ENCODE results near the gene AUH.

AUH gene

DNA sequence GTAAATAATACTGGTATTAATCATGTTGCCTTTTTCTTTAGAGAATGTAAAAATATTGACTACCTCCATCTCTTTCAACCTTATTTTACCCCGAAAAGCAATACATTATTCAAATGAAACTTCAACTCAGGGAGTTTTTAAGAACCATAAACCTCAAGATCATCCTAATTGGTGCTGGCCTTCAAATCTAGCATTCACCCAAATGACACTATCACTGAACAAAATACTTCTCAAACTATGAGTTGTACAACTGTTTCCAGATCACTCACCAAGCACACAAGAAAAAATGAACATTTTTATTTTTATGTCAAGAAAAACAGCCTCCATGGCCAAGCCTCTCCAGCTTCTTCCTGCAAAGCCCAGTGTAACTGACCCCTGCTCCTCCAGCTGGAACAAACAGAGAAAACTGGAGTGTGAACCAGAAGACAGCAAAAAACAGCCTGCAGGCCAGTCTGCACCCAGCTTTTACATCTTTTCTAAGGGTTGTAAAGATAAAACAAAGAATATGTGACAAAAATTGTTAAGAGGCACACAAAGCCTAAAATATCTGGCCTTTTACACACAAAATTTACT, 21.2 kb downstream of the AUH start:
- DNase-seq (ENCODE audit: low read depth in 2 of 3, low spot score in 1 of 3): no peak

DNA sequence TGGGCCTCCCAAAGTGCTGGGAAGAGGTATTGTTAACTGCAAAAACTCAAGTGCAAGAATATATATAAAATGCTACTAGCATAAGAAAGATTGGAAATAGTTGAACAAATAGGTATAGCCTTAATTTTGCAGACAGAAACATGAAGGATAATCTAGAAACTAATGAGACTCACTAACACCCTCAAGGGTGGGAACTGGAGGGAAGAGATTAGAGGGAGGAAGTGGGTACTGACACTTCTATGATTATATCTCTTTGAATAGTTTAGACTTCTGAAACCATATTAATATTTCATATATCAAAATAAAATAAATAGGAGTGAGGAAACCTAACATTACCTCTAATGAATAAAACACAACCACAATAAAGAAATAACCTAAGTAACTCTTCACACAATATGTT, 23.0 kb downstream of the AUH start:
- no peak for DNase-seq (ENCODE audit: low read depth in 2 of 3, low spot score in 1 of 3)

DNA sequence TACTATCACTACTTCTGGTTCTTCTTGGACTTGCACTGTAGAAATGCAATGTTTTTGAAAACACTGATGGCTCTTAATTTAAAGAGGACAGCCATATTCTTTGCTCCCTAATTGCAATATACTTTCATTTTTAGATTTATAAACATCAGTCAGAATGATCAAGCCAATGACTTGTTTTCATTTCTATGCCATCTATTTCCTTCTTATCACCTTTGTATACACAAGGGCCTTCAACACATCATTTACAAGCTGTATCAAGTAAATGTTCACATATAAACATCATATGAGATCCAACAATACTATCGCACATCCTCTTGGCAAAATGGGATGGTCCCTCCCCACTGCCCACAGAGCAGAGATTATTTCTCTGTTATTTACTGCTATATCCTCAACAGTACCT, 24.9 kb downstream of the AUH start:
- DNase-seq (ENCODE audit: low read depth in 2 of 3, low spot score in 1 of 3): no peak

DNA sequence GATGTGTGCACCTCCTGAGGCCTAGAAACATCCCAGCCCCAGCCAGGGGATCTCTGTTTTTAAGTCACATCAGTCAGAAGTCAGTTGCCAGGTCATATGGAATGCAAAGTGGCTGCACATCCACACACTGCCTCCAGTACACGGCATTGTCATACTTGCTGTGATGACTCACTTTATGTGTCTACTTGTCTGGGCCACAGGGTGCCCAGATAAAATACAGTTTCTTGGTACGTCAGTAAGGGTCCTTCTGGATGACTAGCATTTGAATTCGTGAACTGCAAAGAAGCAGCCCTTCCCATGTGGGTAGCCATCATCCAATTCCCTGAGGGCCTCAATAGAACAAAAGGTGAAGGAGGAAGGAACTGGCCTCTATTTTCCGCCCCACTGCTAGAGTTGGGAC, 27.7 kb downstream of the AUH start:
- no peak for DNase-seq (ENCODE audit: low read depth in 2 of 3, low spot score in 1 of 3)

DNA sequence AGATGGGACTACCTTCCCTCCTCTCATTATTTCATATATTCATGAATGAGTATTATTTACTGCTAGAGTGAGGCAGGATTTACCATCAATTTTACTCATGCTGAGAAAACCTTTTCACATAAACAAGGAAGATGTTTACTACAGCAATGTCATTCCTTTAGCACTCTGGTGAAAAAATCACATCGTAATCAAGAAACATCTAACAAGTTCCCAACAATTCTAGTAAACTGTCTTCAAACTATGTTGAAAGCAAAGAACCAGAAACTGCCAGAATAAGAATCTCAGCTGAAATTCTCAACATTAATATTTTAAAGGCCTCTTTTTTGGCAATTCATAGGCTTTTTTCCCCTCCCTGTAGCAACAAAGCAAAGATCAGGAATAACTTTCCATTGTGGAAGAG, 28.2 kb downstream of the AUH start:
- no peak for DNase-seq (ENCODE audit: low read depth in 2 of 3, low spot score in 1 of 3)

DNA sequence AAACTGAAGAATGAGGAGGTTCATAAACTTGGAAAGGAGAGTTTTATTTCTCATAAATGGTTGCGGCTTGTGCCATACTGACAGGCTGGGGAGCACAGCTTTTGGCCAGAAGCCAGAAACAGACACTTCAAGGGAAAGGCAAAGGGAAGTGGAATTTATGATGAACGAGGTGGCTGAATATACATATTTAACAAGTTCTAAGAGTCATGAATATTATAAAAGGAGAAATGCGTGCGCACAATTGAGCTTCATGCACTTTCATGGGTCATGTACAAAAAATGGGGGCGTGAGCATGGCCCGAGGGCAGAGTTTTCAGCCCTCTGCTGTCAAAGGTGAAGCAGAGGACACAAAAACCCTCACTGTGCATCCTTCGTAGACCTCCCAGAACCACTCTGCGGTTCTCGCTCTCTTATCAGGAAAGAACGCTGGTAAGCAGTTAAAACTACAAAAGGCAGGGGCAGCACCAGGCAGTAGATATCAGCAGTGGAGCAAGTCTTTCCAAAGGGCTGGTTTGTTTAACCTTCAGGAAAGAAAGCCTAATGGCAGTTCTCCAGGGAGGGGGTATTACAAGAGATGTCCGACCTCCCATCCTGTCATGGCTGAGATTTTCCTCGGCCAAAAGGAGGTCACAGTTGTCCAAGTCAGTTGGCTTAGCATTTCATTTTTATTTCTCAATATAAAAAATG, 29.0 kb downstream of the AUH start:
- no peak for DNase-seq (ENCODE audit: low read depth in 2 of 3, low spot score in 1 of 3)

DNA sequence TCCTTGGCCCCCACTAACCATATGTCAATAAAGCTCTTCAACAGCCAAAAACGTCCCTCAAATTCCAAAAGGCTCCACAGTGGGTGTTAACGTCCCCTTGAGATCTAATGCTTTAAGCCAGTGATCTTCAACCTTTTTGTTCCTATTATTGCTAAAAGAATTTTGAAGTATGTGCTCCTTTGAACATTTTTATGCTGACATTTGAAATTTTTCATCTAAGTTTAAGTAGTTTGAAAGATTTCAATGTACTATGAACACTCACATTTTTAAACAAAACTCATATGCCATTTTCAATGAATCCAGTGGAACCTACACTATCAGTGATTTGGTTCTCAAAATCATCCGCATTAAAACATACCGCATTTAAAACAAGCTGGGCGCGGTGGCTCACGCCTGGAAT, 29.9 kb downstream of the AUH start:
- DNase-seq (ENCODE audit: low read depth in 2 of 3, low spot score in 1 of 3): no peak

DNA sequence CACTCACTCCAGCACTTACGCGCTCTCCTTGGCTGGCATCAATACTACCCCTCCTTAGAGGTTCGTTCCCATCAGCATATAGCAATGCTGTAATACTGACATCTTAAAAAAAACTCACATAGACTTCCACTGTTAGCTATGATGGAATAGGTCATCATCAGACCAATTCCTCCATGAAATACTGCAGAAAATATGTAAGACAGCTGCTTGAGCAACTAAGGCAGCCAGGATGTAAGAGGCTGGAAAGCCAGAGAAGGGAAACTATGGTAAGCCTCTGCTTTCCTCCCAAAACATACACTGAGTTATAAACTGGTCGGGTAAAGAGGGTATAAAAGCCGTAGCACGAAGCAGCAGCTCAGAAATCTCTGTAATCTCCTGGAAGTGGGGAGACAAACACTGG, 33.5 kb downstream of the AUH start:
- DNase-seq (ENCODE audit: low read depth in 2 of 3, low spot score in 1 of 3): no peak

DNA sequence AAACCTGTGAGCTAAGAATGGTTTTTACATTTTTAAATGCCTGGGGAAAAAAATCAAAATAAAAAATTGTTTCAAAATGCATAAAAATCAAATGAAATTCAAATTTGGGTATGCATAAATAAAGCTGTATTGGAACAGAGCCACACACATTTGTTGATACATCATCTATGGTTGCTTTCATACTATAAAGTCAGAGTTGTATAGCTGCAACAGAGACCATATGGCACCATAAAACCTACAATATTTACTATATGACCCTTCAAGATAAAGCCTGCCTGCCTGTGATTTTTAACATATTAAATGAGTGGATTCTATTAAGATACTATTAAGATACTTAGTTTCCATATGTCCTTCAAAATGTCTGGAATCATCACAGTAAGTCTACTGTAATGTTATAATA, 40.0 kb downstream of the AUH start:
- DNase-seq (ENCODE audit: low read depth in 2 of 3, low spot score in 1 of 3): no peak

DNA sequence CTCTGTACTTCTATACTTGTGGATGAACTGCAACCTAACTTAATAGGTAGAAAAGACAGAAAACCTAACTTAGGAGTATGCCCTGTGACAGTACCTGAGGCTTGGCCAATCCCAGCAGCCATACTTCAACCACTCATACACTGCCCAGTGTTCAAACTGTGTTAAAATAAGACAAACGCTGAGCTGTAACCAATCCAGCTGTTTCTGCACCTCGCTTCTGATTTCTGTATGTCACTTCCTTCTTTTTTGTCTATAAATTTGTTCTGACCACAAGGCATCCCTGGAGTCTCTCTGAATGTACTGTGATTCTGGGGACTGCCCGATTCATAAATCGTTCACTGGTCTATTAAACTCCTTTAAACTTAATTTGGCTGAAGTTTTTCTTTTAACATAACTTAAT, 41.4 kb downstream of the AUH start:
- DNase-seq (ENCODE audit: low read depth in 2 of 3, low spot score in 1 of 3): no peak

DNA sequence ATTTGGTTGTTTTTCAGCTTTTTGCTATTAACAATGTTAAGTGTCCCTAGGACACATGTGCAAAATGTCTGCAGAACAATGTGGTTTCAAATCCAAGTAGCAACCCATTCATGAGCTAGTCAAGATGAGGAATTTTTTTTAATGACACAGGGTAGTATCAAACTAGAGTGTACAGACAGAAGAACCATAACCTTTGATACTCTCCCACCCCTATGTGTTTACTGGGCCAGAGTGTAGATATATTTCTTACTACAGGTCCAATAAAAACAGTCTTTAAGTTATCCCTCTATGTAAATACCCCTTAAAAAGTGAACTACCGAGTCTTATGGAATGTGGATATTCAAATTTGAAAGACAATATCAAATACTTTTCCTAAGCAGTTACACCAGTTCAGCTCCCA, 45.6 kb downstream of the AUH start:
- DNase-seq (ENCODE audit: low read depth in 2 of 3, low spot score in 1 of 3): no peak

DNA sequence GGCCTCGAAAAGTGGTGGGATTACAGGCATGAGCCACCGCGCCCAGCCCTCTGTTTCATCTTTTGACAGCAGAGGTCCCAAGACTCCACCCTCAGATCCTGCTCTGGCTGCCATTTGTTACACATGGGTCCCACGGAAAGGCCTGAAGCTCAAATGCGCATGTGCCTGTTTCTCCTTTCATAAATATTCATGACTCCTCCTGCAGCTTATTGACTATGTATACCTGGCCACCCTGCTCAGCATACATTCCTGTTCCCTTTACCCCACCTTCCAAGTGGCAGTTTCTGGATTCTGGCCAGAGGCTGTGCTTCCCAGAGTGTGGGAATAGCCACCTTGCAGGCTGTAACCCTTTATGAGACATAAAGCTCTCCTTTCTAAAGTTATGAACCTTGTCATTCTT, 46.5 kb downstream of the AUH start:
- no peak for DNase-seq (ENCODE audit: low read depth in 2 of 3, low spot score in 1 of 3)

DNA sequence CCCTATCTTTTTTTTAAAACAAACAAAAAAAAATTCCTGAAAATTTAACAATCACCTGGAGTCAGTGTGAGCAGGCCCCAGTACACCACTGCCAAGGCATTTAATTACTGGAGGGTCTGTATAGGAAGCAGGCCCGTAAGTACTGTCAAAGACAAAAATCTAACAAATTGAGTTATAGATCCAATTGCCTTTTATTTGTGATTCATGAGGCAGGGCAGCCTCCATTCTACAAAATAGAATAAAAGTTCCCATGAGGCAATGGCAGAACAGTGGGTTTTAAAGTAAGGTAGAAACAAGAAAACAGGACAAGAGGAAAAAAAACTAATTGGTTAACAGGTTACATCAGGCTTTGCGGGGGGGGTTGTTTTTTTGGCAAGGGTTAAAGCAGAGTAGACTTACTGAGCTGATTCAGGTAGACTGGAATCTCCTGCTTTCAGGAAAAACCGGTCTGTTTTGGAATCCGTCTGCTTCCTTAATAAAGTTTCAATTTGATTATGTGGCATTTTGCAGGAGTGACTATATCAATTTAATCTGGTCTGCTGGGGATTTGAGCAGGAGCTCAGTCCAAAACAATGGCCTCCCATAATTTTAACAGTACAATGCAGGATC, 48.9 kb downstream of the AUH start:
- no peak for DNase-seq (ENCODE audit: low read depth in 2 of 3, low spot score in 1 of 3)

DNA sequence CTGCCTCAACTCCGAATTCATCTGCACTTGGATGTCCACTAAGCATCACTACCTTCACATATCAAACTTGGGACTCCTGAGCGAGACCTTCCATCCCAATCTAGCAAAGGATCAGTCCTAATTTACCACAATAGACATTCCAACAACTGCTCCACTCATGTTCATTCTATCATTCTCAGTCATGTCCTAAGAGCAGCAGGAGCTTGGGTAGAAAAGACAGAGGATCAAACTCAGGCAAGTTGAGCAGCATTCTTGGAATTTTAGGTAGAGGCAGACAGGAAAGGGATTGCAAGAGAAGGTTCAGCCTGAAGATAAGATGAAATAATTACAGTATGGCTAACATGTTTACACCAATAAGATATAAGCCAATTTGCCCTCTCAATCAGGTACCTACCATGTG, 51.7 kb downstream of the AUH start:
- DNase-seq (ENCODE audit: low read depth in 2 of 3, low spot score in 1 of 3): no peak

DNA sequence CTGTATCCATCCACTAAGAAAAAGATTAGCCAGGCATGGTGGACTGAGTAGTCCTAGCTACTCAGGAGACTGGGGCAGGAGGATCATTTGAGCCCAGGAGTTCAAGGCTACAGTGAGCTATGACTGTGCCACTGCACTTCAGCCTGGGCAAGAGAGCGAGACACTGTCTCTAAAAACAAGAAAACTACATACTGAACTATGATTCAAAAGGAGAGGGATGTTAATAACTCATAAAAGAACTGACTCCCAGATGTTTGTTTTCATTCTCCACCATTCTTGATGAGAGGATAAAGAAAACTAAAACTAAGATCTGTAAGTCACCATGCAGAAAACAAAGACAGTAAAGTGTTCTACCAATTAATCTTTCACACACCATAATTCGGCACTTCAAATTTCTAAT, 53.5 kb downstream of the AUH start:
- no peak for DNase-seq (ENCODE audit: low read depth in 2 of 3, low spot score in 1 of 3)

DNA sequence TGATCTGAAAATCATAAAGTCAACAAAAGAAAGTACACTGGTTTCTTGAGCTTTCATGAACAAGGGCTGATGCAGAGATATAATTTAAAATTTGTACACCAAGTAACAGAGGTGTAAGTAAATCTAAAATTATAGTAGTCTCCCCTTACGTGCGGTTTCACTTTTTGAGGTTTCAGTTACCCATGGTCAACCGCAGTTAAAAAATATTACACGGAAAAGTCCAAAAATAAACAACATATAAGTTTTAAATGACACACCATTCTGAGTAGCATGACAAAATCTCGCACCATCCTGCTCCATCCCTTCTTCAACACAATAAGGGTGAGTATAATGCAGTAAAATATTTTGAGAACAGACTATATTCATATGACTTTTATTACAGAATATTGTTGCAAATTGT, 54.4 kb downstream of the AUH start:
- DNase-seq (ENCODE audit: low read depth in 2 of 3, low spot score in 1 of 3): no peak

DNA sequence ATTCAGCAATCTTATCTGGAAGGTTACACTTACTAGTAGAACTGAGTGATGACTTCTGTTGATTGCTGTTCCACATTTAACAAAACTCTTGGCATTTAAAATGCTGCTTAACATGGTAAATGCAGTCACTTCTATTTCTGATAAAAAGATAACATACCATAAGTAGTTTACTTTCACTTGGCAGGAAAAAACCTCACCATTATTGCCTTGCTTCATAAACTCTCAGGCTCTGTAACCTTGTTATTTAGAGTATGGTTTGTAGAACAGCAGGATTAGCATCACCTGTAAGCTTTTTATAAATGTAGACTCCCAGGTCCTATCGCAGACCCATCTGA, 55.5 kb downstream of the AUH start:
- no peak for DNase-seq (ENCODE audit: low read depth in 2 of 3, low spot score in 1 of 3)

DNA sequence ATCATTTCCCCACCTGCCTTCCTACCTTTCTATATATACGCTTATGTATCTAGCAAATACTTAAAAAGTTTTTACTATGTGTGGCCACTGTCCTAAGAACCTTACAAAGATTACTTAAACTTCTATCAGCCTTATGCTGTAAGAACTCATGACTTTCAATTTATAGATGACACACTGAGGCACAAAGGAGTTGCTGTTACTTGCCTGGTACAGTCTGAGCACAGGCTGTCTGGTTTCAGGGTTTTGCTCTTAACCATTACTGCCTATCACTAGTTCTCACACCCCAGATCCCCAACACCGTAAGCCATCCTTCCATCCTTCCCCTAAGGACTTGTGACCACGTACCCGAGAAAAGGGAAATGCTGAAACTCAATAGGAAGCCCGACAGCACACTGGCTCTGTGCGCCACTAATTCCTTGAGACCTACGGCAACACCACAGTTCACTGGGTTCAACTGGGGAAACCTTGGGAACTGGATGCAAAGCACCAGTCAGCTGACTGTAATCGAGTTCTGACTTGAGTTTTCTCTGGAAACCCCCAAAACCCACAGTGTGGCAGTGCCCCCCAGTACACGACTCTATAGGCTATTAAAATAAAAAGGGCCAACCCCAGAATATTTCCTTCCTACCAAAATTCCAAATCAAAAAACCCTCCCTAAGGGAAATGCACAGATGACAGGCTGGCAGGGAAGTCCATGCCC, 56.0 kb downstream of the AUH start:
- no peak for DNase-seq (ENCODE audit: low read depth in 2 of 3, low spot score in 1 of 3)

DNA sequence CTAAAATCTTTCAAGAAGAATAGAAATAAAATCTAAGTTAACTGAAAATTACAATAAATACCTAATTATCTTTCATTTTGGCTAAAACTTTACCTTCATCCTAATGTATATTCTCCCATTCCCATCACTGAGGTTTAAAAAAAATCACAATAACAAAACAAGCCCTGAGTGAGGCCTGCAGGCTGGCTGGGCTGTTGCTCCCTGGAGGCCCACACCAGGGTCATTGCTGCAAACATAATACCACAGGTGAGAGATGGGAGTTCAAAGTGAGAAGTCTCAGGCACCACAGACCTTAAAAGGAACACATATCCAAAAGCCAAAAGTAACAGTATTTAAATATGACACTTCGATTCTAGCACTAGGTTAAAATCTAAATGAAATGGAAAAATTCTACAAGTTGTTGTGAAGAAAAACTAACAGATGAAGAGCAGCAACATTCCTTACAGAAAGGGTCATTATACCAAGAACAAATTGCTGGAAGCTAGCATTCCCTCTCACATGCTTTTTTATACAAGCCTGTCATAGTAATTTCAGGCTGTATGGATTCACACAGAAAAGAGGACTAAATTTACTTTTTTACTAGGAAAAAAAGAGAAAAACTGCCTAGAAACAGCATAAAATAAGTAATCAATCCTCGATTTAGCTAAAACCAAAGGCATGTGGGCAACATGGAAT, 57.8 kb downstream of the AUH start:
- no peak for DNase-seq (ENCODE audit: low read depth in 2 of 3, low spot score in 1 of 3)

DNA sequence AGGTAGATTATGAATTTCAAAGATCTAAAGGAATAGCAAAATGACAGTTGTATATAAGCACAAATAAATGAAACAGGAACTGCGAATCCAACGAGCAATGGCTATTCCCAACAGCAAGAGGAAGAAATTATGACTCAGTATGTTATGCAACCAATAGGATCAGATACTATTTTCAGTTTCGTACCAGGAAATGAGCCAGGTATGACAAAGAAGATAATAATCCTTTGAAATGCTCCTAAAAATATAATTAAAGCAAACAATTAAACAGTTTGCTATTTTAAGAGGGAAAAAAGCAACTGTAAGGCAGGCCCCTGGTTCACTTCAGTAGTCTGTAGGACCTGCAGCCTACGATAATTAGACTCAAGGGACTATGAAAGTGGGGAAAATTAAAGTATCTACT, 58.9 kb downstream of the AUH start:
- no peak for DNase-seq (ENCODE audit: low read depth in 2 of 3, low spot score in 1 of 3)

DNA sequence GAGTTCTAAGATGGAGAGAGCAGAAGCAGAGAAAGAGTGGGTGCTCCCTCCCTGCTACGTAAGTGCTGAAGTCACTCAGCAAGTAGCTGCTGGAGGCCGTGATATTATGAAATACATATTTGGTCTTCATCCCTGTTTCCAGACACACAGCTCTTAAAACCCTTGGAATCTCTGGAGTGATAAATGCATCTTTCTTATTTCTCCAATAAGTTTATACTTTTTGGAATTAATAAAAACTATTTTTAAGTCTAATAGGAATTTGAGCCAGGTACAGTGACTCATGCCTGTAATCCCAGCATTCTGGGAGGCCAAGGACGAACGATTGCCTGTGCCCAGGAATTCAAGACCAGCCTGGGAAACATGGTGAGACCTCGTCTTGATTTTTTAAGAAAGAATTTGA, 60.6 kb downstream of the AUH start:
- no peak for DNase-seq (ENCODE audit: low read depth in 2 of 3, low spot score in 1 of 3)

DNA sequence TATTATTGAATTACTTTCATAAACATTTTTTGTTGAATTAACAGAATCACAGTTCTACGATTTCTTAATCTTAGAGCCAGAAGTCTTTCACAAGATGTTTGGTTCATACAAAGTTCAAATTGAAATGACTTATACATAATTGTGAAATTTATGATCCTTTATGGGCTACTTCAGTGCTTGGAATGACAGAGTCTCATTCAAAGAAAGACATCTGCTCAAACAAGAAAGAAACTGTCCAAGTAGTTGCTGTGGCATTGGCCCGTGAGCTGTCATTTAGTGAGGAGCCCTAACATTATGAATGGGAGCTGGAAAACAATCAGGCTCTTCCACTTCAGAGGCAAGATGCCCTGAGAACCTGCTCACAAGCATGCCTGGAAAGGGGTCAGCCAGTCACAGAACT, 63.4 kb downstream of the AUH start:
- DNase-seq (ENCODE audit: low read depth in 2 of 3, low spot score in 1 of 3): no peak
